HG02943 (cell line): ENCODE measurements around the gene MAP4K4.

Source experiments
- ATAC-seq: cut with Tn5 transposase; IDR thresholded peaks from one replicate; pipeline ENCODE4 v1.9.1; 2021; ENCODE audit warnings: mild to moderate bottlenecking, low read depth, moderate library complexity; ENCODE audit not compliant: unreplicated experiment

Gene MAP4K4

DNA sequence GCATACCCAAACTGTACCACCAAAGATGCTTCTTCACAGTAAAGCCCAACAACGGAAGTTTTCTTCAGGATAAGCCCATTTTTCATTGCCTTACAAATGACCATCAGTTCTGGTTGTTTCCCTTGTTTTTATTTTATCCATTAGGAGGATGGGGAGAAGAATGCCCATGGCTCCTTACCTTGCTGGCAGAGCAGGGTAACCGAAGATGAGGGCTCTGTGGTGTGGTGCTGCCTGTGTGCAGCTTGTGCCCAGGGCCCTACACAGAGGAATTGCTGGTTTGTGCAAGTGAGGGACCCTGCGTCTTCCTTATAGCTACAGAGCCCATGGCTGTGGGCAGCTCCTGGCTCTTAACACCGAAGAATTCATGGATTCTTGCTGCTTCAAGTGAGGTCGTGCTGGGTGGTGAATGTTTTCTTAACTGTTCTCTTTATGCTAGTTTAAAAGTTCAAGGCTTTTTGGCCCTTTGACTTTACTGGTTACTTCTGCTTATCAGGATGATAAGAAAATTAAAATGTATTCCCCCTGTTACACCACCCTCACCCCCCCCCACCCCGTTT, 110.6 kb downstream of the MAP4K4 start:
- ATAC-seq, result no peak

DNA sequence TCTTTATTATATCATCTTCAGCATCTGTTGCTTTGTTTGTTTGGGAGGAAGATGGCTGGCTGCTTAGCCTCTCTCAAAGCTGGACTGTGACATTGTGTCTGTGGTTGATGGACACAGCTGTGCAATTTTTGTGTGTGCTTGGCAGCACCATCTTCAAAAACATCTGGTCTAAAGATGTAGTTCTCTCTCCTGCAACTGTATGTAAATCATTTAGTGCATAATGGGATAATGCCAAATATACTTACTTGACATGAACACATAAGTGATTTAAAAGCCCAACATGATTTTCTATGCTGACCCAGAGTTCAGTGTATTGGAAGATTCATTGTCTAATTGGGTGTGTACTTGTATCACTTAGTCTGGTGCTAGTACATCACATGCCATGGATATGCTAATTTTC, 112.2 kb downstream of the MAP4K4 start:
- no peak for ATAC-seq

DNA sequence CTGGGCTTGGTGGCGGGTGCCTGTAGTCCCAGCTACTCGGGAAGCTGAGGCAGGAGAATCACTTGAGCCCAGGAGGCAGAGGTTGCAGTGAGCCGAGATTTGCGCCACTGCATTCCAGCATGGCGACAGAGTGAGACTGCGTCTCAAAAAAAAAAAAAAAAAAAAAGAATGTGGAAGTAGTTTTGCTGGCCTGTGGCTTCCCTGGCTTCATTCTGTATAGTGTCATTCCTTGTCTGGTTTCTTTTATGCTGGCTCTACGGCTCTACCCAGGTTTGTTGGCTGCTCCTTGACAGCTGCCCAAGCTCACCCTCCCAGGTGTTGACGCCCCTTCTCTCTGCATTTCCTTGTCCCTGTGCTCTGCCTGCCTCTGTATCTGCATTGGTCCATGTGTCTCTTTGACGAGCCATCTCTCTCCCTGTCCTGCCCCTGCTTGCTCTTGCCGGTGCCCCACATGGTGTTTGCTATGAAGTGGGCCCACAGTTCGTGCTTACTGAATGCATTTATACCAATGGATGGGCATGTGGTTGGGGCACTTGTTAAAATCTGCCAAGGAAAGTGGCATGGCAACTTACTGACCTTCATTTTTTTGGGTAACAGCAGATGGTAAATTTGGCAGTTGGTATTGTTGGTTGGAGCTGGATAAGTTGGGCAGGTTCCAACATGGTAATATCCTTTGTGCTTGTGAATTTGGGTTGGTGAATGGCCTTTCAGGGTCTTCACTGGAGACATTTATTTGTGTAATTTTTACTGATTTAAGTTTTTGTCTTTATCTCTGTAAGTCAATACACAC, 113.9 kb downstream of the MAP4K4 start:
- no peak for ATAC-seq

DNA sequence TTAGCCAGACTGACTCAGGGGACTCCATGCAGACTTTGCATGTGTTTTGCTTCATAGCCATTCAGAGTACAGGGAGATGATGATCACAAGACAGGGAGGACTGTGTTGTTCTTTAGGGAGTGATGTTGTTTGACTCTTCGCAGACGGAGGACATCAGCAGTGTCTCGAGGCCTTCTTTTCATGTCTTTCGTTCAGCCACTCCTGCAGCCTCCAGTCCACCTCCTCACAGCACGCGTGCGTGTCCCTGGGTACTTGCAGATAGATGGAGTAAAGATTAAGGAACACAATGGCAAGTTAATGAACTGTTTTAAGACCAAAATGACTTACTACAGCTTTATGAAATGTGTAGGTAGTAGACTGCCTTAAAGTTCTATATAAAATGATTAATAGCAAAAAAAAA, 114.7 kb downstream of the MAP4K4 start:
- no peak for ATAC-seq

DNA sequence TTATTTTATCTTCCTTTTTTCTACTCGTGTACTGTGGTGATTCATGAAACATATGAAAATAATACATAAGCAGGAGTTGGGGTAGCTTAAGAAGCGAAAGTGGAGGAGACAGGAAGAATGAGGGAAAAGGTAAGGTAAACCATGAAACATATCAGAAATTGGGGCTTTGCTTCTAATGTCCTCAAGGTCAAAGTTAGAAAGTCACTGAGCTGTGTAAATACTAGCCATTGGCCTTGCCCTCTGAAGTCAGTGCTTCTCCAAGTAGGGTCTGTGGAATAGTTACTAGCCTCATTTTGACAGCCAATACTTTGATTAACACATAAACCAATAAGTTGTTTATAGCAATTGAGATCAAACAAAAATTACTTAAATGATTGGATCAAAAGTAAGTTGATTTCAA, 117.2 kb downstream of the MAP4K4 start:
- ATAC-seq, result no peak

DNA sequence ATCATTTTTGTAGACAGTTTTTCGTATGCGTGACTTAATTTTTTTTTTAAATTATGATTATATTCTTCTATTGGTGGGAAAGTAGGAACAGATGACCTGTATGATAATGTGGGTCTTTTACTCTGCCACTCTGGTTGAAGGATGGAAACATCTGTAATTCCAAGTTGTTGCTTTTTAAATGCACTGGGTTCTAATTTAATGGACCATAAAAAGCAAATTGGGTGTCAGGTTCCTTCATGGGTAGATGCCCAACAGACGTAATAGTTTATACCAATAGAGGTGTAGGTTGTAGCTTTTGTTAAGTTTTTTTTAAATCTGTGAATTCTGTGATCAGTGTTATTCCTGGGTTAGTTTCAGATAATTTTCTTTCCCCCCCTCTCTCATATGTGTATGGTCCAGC, 117.6 kb downstream of the MAP4K4 start:
- ATAC-seq, result no peak

DNA sequence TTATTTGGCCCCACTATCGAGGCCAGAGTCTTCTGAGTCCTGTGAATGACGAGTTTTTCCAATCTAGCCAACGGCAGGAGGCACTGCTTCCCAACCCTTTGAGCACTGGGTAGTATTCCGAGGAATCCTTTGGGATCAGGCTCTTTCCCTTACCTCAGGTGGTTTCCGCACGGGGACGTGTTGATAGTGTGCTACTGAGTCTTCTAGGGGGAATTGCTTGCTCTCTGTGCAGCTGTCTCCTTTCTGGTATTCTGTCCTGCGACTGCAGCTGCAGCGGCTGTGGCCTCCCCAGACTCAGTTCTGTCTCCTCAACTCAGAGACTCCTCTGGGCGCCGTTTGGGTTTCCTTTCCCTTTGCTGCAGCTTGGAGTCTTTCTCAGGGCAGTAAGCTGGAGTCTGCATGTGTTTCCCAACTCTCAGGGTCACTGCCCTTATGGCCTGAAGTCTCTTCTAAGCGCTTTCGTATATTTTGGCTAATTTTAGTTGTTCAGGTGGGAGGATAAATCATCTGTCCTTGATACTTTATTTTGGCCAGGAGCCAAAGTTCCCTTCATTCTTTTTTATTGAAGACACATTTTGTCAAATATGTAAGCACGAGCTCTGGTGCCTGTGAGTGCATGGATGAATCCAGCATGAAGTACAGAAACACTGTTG, 118.4 kb downstream of the MAP4K4 start:
- no peak for ATAC-seq

DNA sequence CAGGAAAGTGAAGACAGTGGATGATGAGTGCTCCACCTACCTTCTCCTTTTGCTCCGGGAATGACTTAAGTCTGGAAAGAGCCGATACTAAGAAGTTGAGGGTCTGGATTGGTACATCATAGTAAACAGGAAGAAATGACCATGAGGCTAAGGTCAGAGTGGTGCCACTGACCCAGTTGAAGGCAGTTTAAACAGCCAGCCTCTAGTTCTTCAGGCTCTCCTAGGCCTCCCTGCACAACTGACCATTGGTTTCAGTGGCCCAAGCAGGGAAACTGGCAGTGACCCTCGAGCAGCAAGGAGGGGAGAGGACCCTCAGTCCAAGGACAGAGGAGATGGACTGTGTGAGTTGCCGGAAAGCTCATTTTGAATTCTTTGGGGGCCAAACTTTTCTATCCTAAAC, 119.1 kb downstream of the MAP4K4 start:
- no peak for ATAC-seq

DNA sequence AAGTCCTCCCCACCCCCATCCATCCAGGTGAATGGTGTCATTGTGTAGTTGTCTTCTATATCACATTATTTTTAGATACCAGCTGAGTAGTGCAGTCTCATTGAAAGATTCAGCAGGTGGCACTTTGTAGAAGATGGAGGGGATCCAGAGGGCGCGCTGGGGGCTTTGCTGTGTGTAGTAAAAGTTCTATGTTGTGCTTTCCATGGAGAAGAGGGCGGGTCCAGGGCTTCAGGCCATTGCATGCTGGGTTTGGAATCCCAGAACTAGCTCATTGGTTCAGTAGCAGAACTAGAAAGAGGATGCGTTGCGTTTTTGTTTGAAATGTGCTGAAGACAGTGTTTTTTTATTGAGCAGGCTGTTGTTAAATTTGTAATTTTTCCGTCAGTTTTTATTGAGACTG, 120.0 kb downstream of the MAP4K4 start:
- ATAC-seq, result no peak

DNA sequence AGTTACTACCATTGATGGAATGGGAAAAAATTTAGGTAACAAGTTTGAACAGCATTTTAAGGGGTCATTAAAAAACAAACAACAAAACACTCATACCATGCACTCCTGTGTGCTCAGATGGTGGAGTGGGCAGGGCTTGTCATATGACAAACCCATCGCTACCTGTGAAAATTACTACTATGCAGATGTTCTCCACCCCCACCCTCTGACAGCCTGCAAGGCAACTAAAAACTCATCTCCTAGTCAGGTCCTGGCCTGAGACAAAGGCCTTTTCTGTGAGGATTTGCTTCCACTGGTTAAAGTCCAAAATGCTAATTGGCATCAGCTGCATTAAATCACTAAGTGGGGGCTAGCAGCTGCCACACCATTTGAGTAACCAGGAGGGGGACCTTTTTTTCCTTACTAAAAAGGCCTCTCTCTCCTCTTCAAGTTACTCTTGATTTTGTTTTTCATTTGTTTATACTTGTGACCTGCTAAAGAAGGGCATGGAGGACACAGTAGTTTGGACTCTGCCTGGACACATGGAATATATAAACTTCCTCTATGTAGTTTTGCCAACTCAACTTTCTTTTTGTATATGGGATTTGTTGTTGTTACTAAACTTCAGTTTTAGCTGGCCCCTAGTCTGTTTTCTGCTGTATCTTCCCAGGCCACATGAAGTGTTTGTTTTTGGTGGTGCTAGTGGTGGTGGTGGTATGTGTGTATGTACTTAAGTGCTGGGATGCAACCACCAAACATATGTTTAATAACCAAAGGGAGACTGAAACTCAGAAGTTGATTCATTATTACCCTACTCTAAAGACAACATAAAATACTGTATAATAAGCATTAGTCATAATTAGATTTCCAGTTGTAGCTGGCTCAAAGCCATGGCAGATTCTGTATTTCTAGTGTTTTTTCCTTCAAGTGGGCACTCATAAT, 121.3 kb downstream of the MAP4K4 start:
- no peak for ATAC-seq

DNA sequence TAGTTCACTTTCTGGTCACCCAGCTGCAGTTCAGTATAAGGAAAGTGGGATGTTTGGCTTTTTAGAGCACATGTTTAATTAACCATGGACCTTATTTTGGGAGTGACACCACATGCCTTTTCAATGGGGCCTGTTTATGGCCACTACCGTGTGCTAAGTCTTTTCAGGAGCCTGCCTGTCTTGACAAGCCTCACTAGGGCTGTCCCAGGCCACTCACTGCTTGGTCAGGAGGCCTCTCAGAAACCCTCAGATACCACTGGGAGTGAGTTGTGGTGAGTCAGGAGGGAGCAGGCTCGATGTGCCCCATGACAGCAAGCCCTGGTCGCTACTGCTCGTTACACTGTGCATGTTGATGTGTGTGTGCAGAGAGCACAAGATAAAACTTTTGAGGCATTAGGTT, 123.0 kb downstream of the MAP4K4 start:
- no peak for ATAC-seq

DNA sequence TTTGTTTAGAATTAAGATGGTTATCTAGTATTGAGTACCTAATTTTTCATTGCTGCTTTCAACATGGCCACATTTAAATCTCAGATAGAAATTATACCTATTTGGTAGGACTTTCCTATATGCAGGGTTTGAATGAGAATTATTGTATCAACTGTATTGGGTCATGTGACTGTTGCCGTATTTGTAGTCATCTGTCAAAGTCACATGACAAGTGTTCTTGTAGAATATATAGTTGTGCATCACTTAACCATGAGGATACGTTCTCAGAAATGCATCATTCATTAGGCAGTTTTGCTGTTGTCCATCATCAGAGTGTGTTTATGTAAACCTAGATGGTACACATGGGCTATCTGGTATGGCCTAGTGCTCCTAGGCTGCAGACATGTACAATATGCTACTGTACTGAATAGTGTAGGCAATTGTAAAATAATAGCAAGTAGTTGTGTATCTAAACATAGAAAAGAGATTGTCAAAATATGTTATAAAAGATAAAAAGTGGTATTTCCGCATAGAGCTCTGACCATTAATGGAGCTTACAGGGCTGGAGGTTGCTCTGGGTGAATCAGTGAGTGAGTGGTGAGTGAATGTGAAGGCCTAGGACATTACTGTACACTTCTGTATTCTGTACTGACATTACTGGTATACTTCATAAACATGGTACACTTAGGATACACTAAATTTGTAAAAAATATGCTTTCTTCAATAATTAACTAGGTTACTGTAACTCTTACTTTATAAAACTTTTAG, 123.7 kb downstream of the MAP4K4 start:
- no peak for ATAC-seq

DNA sequence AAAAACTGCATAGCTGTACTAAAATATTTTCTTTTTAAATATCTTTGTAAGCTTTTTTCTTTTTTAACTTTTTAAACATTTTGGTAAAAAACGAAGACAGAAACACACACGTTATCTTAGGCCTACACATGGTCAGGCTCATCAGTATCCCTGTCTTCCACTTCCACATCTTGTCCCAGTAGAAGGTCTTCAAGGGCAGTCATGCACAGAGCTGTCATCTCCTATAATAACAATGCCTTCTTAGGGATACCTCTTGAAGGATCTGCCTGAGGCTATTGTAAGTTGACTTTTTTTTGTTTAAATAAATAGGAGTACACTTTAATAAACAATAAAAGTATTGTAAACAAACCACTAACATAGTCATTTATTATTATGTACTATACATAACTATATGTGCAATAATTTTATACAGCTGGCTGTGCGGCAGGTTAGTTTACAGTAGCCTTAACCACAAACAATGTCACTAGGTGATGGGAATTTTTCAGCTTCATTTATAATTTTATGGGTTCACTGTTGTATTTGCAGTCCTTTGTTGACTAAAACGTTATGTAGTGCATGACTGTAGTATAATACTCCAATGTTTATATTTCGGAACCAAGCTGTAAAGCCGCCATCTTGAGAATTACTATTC, 124.4 kb downstream of the MAP4K4 start:
- no peak for ATAC-seq

DNA sequence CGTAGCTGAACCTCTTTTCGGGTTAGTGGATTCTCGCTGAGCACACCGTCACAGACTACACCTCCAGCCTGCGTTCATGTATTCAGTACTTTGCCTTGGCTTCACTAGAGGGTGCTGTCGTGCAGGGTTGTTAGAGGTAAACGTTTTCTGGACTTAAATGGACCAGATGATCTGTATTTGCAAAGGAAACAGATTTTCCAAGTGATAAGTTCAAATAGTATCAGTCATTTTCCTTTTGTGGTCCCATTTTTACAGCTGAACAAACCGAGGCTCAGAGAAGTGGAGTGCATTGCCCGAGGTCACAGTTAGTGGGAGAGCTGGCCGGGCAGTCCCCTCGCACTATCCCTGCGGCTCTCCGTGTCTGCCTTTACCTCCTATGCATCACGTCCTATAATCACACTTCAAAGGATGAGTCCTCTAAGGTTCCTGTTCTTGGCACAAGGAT, 125.9 kb downstream of the MAP4K4 start:
- no peak for ATAC-seq

DNA sequence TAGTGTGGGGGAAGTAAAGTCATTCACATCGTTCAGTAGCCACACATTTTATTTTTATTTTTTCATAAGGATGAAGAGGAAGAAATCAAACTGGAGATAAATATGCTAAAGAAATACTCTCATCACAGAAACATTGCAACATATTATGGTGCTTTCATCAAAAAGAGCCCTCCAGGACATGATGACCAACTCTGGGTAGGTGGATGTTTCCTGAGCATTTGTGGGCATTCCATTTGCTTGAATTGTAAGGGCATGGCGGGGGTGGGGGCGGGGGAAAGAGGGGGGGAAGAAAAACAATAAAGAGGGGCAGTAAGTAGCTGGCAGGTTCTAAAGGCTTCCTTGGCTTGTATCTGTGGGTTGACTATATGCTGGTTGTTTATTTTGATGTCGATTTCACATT, 126.4 kb downstream of the MAP4K4 start:
- ATAC-seq, result no peak

DNA sequence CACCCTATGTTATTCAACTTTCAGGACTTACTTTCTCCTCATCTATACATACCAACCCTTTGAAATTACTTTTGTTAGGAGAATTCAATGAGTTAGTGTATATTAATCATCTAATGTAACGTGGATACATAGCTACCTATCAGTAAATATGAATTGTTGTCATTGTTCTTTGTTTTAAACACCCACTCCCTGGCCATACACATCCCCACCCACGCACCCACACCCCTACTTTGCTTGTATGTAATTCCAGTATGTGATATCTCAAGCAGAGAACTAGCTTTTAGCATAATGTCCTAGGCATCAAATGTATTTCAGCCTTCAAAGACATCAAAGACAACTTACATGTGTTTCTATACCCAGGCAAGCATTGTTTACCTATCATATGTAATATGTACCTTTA, 129.2 kb downstream of the MAP4K4 start:
- no peak for ATAC-seq

DNA sequence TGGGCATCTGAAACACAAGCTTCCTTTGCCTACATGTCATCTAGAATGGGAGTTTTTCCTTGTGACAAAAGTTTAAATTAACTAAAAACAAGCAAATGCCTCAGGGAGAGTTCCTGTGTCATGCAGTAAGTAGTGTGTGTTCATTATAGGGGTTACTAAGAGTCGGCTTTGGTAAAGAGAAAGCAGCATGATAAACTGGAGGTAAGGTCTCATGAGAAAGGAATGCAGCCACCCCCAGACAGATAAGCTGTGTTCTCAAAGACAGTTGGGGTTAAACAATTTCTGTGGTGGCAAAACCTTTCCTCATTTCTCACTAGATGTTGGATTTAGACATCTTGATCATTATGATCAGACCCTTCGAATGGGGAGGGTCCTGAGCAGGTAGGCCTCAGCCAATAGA, 129.7 kb downstream of the MAP4K4 start:
- ATAC-seq, result no peak

DNA sequence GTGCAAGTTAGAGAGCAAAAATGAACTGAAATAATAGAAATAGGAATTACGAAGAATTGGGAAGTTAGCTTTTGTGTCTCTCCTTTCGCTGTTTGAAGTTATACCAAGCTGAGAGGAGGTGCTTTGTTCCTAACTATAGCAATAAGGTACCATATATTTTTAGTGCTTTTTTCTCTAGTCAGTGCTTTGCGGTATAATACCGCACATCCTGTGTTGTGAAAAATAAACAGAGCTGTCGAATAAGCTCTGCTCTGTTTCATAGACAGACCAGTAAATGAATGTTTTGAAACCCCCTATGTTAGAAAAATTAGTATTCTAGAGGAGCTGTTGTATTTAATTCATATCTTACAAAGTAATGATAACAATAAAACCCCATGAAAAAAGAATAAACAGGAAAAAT, 130.8 kb downstream of the MAP4K4 start:
- ATAC-seq, result no peak

DNA sequence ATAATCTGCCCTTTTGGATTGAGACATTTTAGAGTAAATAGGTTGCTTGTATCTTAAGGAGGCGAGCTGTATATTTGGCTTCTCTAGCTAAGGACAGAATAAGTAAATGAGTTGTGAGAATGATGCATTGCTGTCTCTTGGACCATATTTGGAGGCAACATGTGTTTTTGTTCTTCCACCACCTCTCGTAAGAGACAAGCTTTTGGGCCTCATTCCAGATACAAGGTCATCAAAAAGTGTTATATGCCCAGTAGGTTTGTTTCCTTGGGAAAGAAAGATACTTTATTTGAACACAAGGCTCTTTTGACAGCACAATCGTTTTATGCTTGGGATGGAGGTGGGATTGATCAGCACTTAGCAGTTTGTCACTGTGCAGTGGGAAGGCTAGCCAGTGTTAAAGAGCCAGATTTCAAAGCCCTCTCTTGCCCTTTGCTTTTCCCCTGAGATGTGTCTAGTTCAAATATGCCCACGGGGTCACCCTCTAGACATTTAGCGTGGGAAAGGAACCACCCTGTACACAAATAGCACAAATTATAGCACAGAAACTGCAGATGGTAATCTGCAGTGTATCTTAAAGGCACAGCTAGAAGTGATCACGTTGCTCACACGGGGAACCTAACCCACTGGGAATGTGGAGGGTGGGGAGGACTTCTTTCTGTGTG, 131.3 kb downstream of the MAP4K4 start:
- no peak for ATAC-seq
